ENCODE data around the gene EZH1.

- TF ChIP-seq CTCF (IDR thresholded peaks at IDR 0.05), result no peak
- TF ChIP-seq POLR2AphosphoS5 (IDR thresholded peaks at IDR 0.05), result no peak
Observed at GRCh38 chr17:42750739-42751344, 6.0 kb upstream of the EZH1 start.

Data from upper lobe of left lung (tissue), 4 donors.